ENCODE results near the gene PHLDB1. TPM values are rescaled to one million over a fixed set of nuclear protein-coding genes. Genes with fewer than 3 reads are reported as not detected.

PHLDB1 gene
- total RNA-seq (2021; fragmentation: NEBNext Ultra II Directional; extraction: Animal tissue kit (Norgen Biotek cat#: 25700)) (74.8 and 74.9 TPM in 2 replicates), polyA plus RNA-seq (2011; rRNA removed) (53.9 and 70.6 TPM in 2 replicates), polyA minus RNA-seq (2011; rRNA and poly(A)+ RNA removed) (57.0 and 74.3 TPM in 2 replicates)
- polyA plus RNA-seq (2011; cell fraction: cytosol; rRNA removed) = 66.4 TPM
- polyA plus RNA-seq (2011; cell fraction: nucleus; rRNA removed) = 211 TPM
- polyA plus RNA-seq (2012, experiment 1 of 2) = 47.2 to 67.0 TPM (median 64.5 TPM) in 4 replicates
- 57.7 TPM for polyA plus RNA-seq (2012, experiment 2 of 2)
- polyA plus RNA-seq (2013, experiment 1 of 2) = 44.2 TPM
- polyA plus RNA-seq (2013, experiment 2 of 2) = 40.0 TPM
- 57.3 TPM for polyA minus RNA-seq (2011; cell fraction: cytosol; rRNA and poly(A)+ RNA removed)
- polyA minus RNA-seq (2011; cell fraction: nucleus; rRNA and poly(A)+ RNA removed) = 100 TPM
- long read RNA-seq, experiment 1, full-length matches to known transcripts = 3 of 25 reads
- long read RNA-seq, experiment 1, partial matches to known transcripts = 21 of 25 reads
- long read RNA-seq, experiment 1, other reads (novel, unspliced or antisense) = 1 of 25 reads
- long read RNA-seq, experiment 2, partial matches to known transcripts = 0 of 2 reads
- long read RNA-seq, experiment 2, other reads (novel, unspliced or antisense) = 2 of 2 reads

DNA sequence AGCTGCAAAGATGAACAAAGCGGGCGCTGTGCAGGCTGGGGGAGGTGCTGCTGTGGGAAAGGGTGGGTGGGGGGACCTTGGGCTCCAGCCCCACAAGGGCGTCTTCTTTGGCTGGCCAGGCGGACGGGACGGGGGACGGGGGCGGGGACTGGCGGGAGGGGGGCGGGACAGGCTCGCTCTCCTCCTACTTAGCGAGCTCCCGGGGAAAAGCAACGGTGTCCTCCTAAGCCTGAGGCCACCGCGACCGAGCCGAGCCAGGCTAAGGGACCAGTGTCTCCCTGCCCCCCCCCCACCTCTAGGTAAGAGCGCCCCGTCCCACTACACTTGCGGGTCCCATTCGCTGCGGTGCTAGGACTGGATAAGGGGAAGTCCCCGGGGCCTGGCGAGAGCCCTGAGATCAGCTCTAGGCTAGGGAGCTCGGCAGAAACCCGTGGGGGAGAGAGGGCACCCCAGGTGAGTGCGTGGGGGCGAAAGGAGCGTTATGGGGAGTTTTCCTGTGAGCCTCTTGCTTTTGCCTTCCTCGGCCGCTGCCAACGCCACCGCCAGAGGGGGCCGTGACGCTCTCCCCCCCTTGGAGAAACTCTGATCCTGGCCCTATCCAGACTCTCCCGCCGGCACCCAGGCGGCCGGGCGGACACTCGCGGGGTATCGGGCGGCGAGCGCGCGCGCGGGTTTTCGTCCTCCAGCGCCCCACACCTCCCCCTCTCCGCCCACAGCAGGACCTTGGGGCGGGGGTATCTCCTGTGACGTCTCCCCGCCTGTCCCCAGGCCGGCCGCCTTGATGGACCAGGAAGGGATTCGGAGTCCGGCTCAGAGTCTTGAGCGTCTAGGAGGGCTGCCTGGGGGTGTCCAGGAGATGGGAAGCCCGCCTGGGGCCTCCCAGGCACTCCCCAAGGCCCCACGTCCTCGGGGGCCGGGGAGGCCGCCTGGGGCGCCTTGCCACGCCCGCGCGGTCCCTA, at the start of gene PHLDB1:
TSS of gene PHLDB1 (plus strand) at position 215 of the 959 bp plus-strand sequence. CDS start 6,222 bp downstream, outside the sequence.
- Histone ChIP-seq H2BK12ac (ENCODE audit: low read depth, low read length) (no peak within 1 kb of the TSS), H2BK15ac (ENCODE audit: low read length) (no peak within 1 kb of the TSS), H2BK5ac (ENCODE audit: low read depth, low read length) (no peak within 1 kb of the TSS), H3K4ac (replicated peaks; ENCODE audit: insufficient read length, low read depth, low read length) (no peak within 1 kb of the TSS), H3K9ac (replicated peaks in 1 of 4; ENCODE audit: extremely low read depth in 1 of 4, low read depth in 3 of 4, low read length in 3 of 4) (no peak within 1 kb of the TSS), H3K79me2 (ENCODE audit: control insufficient read depth in 1 of 2, insufficient read depth in 2 of 2, low read length in 2 of 2) (no peaks in the 10 kb centered on the region), H2AK5ac (ENCODE audit: low read depth, low read length) (no peak within 1 kb of the TSS), H4K8ac (ENCODE audit: extremely low read depth, insufficient read depth, low read length) (peak within 1 kb of the TSS; percentile 21; the same call in 1 of the 2 replicates), H3K23ac (ENCODE audit: insufficient read length) (no peak within 1 kb of the TSS), H3K56ac (replicated peaks; ENCODE audit: insufficient read length, low read depth, low read length) (no peak within 1 kb of the TSS), H4K20me1 (replicated peaks in 1 of 2; ENCODE audit: control insufficient read depth in 1 of 2, insufficient read depth in 2 of 2, low read length in 2 of 2) (peaks cover 5 to 7% of the 10 kb centered on the region in 2 experiments), H3K23me2 (ENCODE audit: low read depth, low read length) (peaks cover 32% of the 10 kb centered on the region; the same call in 1 of the 2 replicates), H4K91ac (replicated peaks; ENCODE audit: insufficient read length, low read length) (no peak within 1 kb of the TSS), H3K18ac (ENCODE audit: extremely low read depth, low read length) (no peak within 1 kb of the TSS; the same call in 1 of the 2 replicates), H3K4me1 (replicated peaks in 1 of 4; ENCODE audit: control insufficient read depth in 3 of 4, insufficient read depth in 4 of 4, low read length in 3 of 4) (peaks cover 16 to 41% (median 19%) of the 10 kb centered on the region in 4 experiments), H2BK120ac (replicated peaks; ENCODE audit: low read depth, low read length) (no peak within 1 kb of the TSS), H3K9me3 (ENCODE audit: insufficient read depth in 2 of 2, low read depth in 1 of 2, low read length in 1 of 2) (no peaks in the 10 kb centered on the region; a peak in 1 of 4 replicates), H2BK20ac (ENCODE audit: low read length) (no peak within 1 kb of the TSS), H3K27me3 (replicated peaks in 1 of 4; ENCODE audit: control insufficient read depth in 3 of 4, extremely low read depth in 1 of 4, insufficient read depth in 3 of 4, low read length in 3 of 4) (peaks cover 45 to 75% (median 73%) of the 10 kb centered on the region in 4 experiments), H3K36me3 (ENCODE audit: control insufficient read depth in 2 of 4, insufficient read depth in 4 of 4, low read length in 3 of 4) (peaks cover 0 to 12% (median under 1%) of the 10 kb centered on the region in 4 experiments; a peak in 2 of 8 replicates), H3K79me1 (ENCODE audit: low read depth, low read length) (no peaks in the 10 kb centered on the region), H3K27ac (ENCODE audit: low read depth, low read length) (no peak within 1 kb of the TSS), H2AFZ (ENCODE audit: low read length) (no peak within 1 kb of the TSS), H3K4me3 (ENCODE audit: extremely low read depth in 1 of 4, insufficient read depth in 2 of 4, low read depth in 3 of 4, low read length in 4 of 4) (peak within 1 kb of the TSS; percentile 29 to 66 (median 36)), H4K5ac (ENCODE audit: insufficient read length, low read depth, low read length) (no peak within 1 kb of the TSS), H3K4me2 (ENCODE audit: insufficient read depth in 1 of 2, low read depth in 2 of 2, low read length in 2 of 2) (peak within 1 kb of the TSS; percentile 83), H3K14ac (ENCODE audit: insufficient read length) (no peak within 1 kb of the TSS)
- no peak for FAIRE-seq
- DNase-seq (ENCODE audit: low read depth in 1 of 2, low spot score in 2 of 2) = peak in 1 of 2 experiments; percentile 77
- ChIA-PET CTCF (ENCODE audit: partially characterized antibody) (interaction anchor here (0.6 to 25.3 kb wide), 10 partner anchors 8 to 463 kb away, joined by 3 to 435 read pairs (median 14); no protein-coding TSS in a partner anchor), POLR2A (ENCODE audit: partially characterized antibody) (interaction anchor here (1.2 to 28.7 kb wide), 4 partner anchors 12 to 305 kb away, joined by 3 to 574 read pairs (median 36); no protein-coding TSS in a partner anchor)
- WGBS, 2 experiments (ENCODE audit: extremely low coverage in 1 of 2, insufficient coverage in 1 of 2, insufficient read length in 1 of 2, insufficient replicate concordance in 2 of 2, low coverage in 1 of 2, low lambda C conversion rate in 2 of 2, missing lambda C conversion rate in 1 of 2) = 2% methylated on average over 43 of the region's 72 CpGs; no CpG with 5 or more reads in 1 of the 2 experiments
- 0 out of 2 replicates have a peak, but pooled peaks have one; percentile 18 for TF ChIP-seq EGR1 (IDR thresholded peaks at IDR 0.05; ENCODE audit: borderline replicate concordance, low read depth, low read length)
- TF ChIP-seq NRF1 (IDR thresholded peaks at IDR 0.05; ENCODE audit: low read depth, low read length) = no peak
- TF ChIP-seq, protein P1, sequence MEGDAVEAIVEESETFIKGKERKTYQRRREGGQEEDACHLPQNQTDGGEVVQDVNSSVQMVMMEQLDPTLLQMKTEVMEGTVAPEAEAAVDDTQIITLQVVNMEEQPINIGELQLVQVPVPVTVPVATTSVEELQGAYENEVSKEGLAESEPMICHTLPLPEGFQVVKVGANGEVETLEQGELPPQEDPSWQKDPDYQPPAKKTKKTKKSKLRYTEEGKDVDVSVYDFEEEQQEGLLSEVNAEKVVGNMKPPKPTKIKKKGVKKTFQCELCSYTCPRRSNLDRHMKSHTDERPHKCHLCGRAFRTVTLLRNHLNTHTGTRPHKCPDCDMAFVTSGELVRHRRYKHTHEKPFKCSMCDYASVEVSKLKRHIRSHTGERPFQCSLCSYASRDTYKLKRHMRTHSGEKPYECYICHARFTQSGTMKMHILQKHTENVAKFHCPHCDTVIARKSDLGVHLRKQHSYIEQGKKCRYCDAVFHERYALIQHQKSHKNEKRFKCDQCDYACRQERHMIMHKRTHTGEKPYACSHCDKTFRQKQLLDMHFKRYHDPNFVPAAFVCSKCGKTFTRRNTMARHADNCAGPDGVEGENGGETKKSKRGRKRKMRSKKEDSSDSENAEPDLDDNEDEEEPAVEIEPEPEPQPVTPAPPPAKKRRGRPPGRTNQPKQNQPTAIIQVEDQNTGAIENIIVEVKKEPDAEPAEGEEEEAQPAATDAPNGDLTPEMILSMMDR (IDR thresholded peaks at IDR 0.05; ENCODE audit: control extremely low read depth in 1 of 3, insufficient read depth in 1 of 3, low read depth in 1 of 3, low read length in 3 of 3) = peak; percentile 26 to 49 (median 27); a peak in 3 of 4 replicates
- TF ChIP-seq HDAC2 (IDR thresholded peaks at IDR 0.05; ENCODE audit: borderline replicate concordance in 1 of 2, low read depth in 2 of 2, low read length in 2 of 2) = no peak; a peak in 1 of 4 replicates

Data from H1 (cell line).